NOMO-1 (cell line): ENCODE data around the gene RREB1.

Source experiments
- DNase-seq, 2 experiments: peaks; one replicate each; lab custom pipeline; 2025; ENCODE audit not compliant: unreplicated experiment in 2 of 2; lab: John Stamatoyannopoulos, UW

RREB1 gene

DNA sequence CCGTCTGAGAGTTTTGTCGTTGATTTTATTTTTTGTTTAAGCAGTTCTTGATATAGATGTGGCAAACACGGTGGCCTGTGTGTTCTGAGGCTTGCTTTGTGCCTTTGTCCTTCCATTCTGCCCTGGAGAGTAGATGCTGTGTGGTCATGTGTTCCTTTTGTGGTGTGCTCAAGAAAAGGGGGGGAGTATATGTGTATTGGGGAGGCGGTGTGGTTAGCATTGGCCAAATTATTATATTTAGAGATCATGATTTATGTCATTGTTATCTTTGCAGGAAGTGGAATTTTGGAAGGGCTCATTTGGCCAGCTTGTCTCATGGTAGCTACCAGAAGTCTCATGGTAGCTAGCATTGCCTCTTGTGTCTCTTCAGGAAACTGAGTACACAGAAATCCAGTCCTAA lies 16.4 kb downstream of the RREB1 start:
- no peak for DNase-seq

DNA sequence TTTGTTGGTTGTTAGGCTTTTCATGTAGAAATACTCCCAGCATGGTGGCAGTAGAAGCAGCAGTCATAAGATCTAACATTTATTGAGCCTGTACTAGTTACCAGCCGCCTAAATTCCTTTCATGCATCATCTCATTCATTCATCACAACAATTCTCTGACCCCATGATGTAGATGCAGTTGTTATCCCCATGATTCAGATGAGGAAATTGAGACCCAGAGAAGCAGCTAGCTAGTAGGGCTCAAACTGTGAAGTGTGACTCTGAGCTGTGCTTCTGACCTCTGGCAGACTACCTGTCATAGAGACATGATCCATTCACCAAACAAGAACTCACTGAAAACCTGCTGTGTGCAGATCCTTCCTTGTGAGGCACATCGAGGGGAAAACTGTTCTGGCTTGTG lies 16.9 kb downstream of the RREB1 start:
- DNase-seq, result no peak

- no peak for DNase-seq
These were observed 17.5 kb downstream of the RREB1 start for GRCh38 chr6:7125290-7125689.

DNA sequence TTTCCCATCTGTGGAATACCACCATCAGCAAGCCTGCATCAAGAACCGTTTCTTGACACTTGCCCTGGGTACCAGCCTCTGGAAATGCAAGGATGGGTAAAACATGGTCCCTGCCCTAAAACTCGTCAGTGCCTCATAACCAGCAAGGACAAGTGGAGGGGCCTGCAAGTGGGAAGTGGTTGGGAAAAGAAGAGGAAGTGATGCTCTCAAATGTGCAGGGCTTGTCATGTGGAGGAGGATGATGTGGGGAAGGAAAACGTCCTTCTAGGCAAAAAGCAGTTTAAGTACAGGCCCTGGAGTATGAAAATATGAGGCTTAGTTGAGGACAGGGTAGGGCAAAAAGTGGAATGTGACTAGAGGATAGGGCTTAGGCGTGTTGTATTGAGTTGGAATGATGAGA lies 19.0 kb downstream of the RREB1 start:
- DNase-seq, result peak in 1 of 2 experiments; percentile 52

GRCh38 chr6:7127680-7128079 lies 19.9 kb downstream of the RREB1 start:
- DNase-seq, result no peak

- no peak for DNase-seq
These were observed 21.6 kb downstream of the RREB1 start for GRCh38 chr6:7129360-7129759.

DNA sequence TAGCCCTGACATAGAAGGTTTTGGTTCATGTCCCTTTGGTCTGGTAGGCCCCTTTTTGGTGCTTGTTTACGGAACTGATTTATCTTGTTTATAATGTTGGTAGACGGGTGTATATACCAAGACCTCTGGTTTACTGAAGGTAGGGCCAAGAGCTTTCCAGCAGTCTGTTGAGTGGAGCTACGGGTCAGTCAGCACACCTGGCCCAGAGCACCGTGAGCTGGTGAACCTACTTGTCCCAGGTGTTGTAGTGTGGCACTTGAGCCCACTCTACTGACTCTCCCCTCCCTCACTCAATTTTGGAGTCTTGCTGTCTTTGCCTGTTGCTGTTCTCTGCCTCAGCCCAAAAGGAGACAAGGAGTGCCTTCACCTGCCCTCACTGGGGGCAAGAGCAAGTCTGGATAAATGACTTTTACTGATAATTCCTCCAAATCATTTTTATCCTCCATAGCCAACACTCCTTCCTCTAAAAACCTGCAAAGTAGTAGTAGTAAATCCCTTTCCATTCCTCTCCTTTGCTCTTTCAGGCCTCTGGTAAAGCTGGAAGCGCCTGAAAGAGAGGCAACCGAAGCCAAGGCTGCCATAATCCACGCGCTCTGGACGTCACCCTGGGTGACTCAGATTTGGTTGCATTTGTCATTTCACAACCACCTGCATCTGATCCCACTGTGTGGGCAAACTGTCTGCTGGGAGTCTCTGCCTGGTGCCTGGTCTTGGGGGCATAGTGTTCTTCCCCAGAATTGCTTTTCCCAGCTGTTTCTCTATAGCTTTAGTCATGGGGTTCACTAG lies 22.2 kb downstream of the RREB1 start:
- peak; percentile 35 to 64 for DNase-seq

GRCh38 chr6:7131390-7131789 lies 23.6 kb downstream of the RREB1 start:
- no peak for DNase-seq

DNA sequence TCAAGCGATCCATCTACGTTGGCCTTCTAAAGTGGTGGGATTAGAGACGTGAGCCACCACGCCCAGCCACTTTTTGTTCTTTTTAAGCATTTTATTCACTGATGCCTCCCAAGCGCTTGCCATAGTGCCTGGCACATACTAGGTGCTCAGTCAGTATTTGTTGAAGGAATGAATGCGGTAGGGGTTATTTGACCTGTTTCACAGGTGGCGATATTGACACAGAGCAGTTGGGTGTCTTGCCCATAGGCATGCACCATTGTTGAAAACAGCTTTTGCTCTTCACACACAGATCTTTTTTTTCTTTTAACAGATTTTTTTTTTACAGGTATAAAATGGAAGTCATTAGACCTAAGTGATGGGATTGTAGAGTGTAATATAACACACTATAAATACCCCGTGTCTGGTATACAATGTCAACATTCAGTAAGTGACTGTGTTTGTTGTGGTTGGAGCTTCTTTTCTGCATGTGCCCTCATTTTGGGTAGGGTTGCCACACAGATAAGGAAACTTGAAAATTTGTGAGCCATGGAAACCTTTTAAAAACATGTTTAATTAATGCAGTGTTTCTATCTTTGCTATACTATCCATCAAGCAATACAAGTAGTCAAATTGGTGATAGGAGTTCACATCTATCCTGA lies 24.8 kb downstream of the RREB1 start:
- no peak for DNase-seq

DNA sequence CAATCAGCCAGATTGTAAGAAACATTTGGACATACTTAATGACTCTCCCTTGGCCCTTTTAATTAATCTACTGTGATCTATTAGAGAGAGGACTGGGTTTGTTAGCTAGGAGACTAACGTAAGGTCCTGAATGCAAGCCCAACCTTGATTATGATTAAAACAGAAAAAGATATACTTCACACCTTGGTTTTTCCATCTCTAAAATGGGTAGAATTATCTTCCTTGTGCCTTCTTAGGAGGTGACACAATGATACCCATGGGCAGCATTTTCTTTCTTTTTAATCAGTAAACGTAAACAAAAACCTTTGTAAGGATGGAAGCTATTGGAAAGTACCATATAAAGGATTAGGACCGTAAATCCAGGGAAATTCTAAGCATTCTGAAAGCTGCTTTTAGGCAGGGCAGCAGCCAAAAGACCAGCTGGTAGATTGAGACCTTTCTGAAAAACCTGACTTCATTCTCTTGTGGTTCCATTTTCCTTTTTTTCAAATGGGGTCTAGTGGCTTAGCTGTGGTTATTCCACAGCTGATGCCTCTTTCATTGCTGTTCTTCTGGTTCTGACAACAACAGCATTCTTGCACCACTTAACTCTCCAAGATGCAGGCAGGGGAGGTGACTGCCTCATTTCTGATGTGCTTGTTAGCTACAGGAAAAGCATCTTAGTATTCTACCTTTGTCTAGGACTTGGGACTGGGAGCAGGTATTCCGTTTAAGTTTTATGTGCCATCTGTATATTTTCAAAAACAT lies 27.4 kb downstream of the RREB1 start:
- no peak for DNase-seq

DNA sequence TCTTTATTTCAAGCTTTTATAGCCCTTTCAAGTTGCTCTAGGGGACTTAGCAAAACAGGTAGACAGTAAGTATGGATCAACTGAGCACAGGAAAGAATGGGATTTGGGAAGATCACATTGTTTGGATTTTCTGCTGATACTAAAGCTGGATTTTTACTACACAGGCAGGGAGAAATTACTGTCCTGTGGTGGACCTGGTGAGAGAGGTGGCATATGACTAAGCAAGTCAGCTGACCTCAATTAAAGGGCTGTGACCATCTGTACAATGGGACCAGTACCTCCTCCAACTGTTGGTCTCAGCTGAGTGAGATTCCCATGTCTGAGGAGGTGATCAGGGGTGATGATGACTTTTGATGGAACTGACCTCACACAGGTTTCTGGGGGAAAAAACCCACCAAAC lies 28.0 kb downstream of the RREB1 start:
- DNase-seq, result no peak

DNA sequence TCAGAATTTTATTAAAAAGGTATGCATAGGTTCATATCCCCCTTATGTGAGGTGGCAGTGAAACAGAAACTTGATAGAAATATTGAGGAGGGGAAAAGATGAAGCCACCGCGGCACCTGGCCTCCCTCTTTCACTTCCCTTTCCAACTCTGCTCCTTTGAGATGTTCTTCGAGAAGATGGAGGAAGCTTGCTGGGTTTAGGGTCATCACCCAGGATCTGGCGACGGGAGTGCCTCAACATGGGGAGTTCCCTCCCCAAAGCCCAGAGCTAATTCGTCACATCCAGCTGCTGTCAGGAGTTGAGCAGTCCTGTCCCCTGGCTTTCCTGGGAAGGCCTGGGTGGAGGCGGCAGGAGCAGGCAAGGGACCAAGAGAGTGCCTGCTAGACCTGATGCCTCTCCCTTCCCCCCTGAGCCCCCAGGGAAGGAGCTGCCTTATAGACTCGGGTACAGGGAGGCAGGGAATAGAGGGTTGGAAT lies 29.1 kb downstream of the RREB1 start:
- DNase-seq, result peak; percentile 26 to 57

- DNase-seq, result peak; percentile 45 to 68
These were observed 29.7 kb downstream of the RREB1 start for GRCh38 chr6:7137335-7138045.

- DNase-seq, result no peak
These were observed 30.3 kb downstream of the RREB1 start for GRCh38 chr6:7138046-7138531.

GRCh38 chr6:7138921-7139358 lies 31.2 kb downstream of the RREB1 start:
- no peak for DNase-seq

GRCh38 chr6:7139835-7140470 lies 32.2 kb downstream of the RREB1 start:
- DNase-seq, result no peak

DNA sequence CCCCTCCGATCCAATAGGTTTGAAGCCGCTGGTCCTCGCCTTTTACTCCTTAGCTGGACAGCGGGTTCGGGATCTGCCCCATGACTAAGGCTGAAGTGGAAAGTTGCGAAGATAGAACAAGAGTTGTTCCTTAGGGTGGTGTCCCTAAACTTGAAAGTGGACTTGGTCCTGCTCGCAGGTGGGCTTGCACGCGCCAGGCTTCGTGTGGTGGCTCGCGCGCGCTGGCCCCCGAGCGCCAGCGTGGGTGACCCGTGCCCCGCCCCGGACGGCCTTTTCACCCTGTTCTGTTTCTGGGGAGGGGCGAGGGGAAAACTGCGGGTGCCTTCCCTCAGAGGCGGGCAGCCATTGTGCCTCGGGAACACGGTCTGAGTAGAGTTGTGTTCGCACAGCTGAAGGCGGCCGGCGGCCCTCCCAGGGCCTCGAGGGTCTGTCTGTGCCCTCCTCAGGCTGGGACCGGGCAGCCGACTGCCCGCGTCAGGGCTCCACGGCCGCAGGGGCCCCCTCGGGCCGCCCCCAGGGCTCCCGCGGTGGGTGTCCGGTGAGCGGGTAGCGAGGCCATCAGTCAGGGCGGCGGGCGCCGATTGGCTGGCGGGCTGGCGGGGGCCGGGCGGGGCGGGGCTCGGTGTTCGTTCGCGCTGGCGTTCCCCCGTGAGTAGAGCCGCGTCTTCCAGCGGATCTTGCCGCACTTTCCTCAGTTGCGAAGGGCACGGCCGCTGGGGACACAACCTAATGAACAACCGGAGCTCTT lies 33.0 kb downstream of the RREB1 start:
- DNase-seq, result peak; percentile 74 to 85

- no peak for DNase-seq
These were observed 34.6 kb downstream of the RREB1 start for GRCh38 chr6:7142228-7142801.

GRCh38 chr6:7142918-7143475 lies 35.2 kb downstream of the RREB1 start:
- no peak for DNase-seq
